NCI-H1436 (cell line): Measurements from ENCODE around the gene RAB3GAP1.
"Not testable (repeated sequence)": the region's sequence is repeated elsewhere in the genome, so short reads cannot be mapped to it uniquely, and the experiment has no call there.

ENCODE experiments used
- DNase-seq: peaks from one replicate; lab custom pipeline; 2025; lab: John Stamatoyannopoulos, UW

Gene RAB3GAP1

DNA sequence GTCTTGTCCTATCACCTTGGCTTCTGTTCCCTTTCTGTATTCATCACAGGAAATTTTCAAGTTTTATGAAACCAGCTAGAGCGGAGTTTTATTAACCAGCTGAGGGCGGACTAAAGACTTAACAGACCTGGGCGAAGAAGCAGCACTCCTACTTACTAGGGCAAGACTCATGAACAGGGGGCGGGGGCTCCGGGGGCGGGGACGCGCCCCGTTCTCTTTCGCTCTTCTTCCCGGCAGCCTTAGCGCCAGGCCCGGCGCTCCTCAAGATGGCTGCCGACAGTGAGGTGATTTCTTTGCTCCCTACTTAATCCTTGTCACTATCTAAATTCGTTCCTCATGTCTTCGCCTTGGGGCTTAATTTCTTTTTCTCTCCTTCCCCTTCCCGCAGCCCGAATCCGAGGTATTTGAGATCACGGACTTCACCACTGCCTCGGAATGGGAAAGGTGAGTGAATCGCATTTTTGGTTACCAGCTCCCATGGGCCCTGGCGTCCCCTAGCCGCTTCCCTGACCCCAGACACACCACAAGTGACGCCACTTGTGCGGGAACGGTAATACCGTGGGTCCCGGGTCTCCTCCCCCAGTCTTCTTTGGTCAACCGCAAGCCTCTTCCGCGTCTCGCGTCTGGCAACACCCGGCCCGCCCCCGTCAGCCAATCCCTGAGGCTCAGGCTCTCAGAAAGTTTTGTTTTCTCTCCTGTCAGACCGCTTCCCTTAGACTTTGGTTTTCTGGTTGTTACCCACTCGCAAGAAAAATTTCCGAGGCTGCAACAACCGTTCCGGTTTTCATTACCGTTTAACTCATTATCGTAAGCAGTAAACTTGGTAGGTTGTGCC, at the start of gene RAB3GAP1:
Gene RAB3GAP1, plus strand, starts transcription at position 251 of the 835 bp plus-strand sequence. Its CDS starts 16 bp downstream, at position 267.
- peak; percentile 81 for DNase-seq

DNA sequence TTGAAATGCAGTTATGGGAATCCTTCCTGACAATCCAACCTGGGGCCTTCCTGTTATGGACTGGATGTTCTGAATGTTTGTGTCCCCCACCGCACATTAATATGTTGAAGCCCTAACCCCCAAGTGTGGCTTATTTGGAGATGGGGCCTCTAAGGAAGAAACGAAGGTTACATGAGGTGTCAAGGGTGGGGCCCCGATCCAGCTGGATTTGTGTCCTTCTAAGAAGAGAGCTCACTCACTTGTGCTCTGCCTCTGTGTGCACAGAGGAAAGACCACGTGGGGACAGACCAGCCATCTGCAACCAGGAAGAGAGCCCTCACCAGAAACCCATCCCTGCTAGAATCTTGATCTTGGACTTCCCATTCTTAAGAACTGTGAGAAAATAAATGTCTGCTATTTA, 49.3 kb upstream of the RAB3GAP1 start:
- no peak for DNase-seq

DNA sequence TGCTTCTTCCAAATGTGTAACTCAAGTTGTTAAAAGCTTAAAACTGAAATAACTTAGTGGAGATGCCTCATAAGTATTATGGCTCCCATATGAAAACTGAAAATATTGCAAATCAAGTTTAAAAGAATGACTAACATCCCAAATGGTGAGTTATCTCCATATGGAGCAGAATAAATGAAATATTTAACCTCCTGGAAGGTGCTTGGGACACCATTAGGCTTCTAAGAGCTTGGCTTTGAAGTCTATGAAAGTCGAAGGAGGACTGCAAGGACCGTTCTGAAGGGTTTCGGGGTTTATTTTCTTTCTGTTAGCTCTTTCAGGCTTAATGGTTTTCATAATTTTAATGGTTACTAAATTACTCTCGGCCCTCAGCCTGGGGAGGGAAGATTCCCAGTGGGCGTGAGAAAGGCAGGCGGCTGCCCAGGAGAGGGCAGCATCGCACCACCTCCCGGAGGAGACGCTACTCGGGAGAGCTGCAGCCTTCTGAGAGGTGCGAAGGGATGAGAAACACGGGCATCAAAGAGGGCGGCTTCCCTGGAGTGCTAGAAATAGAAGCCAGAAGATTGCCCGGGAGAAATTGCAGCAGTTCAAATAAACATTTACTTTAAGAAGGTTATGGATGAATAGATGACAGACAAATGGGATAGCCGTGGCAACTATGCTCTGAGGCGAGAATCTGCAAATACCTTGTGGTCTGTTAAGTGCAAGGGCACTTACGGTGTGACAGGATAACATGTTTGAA, 47.9 kb upstream of the RAB3GAP1 start:
- DNase-seq: peak; percentile 62

DNA sequence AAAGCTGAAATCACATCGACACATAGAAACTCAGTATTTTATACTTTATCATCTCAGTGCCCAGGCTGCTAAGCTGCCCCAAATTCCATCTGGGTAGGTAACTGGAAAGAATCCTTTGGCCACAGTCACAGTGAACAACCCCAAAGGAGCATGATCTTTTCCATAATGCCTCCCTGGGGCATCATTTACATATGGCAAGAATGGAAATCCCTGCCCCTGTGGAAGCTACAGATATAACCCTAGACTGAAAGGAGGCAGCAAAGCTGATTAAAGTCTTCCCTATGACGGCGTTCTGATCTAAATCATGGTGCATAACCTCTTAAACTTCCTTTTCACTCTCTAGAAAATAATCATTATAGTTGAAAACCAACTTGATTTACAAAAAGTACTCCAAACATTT, 46.3 kb upstream of the RAB3GAP1 start:
- DNase-seq: no peak

DNA sequence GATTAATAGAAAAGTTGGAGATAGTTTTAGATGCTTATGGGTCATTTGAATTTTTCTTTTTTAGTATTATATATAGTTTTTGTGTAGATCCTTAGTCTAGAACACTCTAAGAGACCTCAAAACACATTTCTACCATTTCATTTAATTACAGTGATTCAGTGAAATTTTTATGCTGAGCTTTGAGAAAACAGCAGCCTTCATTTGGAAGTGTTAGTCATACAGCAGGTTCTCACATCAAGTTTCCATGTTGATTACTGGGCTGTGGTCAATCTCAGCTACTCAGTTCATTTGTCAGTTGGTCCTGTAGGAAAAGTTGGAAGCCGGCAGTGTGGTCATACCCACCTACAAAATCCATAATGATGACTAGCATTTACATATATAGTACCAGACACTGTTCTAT, 42.8 kb upstream of the RAB3GAP1 start:
- DNase-seq: no peak

DNA sequence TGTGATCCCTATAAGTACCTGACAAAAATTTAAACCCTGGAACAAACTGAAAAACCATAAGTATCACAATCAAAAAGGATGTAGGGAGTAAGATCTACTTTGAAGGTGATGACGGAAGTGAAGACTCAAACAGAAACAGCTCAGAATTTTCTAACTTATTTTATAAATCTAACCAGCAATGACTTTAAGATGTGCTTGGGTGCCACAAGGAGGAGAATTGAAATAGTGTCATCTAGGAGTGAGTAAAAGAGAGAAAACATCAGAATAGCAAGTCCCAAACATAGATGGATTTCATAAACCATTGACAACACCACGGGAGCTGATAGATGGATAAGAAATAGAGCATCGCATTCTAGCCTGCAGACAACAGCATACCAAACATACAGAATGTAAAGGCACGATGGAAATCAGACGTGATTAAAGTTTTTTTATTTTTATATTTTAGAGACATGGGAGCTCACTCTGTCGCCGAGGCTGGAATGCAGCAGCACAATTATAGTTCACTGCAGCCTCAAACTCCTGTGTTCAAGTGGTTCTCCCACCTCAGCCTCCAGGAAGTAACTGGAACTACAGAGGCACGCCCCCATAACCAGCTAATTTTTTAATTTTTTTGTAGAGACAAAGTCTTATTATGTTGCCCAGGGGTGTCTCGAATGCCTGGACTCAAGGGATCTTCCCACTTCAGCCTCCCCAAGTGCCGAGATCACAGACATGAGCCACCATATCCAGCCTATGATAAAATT, 41.7 kb upstream of the RAB3GAP1 start:
- no peak for DNase-seq

DNA sequence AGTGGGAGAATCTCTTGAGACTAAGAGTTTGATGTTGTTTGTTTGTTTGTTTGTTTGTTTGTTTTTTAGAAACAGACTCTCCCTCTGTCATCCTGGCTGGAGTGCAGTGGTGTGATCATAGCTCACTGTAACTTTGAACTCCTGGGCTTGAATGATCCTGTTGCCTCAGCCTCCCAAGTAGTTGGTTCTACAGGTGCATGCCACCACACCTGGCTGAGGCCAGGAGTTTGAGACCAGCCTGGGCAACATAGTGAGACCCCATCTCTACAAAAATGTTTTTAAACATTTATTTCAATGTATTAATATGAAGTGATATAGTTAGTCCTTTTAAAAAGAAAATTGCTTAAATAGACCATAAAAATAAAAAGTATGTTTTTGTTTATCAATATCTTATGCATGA, 40.5 kb upstream of the RAB3GAP1 start:
- DNase-seq: no peak

DNA sequence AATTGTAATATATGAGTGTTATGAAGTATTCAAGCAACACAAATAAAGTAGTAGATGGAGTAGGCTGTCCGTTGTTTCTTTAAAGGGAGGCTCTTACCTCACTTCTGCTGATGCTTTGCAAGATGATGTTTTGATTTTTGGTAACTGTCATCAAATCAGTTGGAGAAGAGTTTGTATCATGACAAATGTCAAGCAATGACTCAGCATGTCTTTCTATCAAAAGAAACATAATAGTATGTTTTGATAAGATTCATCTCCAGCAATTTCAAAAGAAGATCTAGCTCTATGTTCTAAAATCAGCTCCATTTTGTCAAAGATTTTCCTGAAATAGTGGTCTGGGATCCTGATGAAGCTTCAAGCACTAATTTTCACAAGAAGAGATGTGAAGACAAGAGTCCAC, 30.5 kb upstream of the RAB3GAP1 start:
- no peak for DNase-seq

DNA sequence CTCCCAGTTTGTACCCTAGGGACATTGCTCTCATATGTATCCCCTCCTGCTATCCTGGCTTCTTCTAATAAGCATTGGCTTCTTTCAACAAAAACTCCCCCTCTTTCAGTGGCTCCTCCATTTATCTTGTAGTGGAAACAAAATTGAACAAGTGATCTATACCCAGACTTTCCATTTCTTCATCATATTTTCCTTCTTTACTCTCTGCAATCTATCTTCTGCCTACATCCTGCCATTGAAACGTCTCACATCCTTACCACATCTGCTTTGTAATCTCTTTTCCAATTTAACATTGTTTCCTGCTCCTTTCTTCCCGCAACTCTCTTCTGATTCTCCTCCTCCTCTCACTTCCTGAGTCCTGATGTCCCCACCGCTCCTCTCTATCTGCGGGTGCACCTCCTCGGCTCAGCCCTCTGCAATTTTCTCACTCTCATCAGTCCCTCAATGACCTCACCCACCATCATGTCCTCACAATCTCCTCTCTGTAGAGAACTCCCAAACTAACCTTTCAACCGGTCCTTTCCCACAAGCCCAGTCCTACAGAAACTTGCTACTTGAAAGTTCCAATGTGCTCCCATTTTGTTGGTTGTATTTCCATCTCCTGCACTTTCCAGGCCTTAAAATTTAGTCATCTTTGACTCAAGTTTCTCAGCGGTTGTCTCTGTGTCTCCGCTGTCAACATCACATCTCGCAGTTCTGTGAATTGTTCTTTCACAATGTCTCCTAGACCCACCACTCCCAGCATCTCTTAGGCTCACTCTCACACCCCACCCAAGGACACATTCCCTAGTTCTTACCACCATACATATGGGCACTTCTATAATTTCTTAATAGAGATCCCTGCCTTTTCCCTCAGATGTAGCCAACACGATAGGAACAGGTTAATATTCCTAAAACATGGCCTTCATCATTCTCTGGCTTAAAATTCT, 28.9 kb upstream of the RAB3GAP1 start:
- no peak for DNase-seq

DNA sequence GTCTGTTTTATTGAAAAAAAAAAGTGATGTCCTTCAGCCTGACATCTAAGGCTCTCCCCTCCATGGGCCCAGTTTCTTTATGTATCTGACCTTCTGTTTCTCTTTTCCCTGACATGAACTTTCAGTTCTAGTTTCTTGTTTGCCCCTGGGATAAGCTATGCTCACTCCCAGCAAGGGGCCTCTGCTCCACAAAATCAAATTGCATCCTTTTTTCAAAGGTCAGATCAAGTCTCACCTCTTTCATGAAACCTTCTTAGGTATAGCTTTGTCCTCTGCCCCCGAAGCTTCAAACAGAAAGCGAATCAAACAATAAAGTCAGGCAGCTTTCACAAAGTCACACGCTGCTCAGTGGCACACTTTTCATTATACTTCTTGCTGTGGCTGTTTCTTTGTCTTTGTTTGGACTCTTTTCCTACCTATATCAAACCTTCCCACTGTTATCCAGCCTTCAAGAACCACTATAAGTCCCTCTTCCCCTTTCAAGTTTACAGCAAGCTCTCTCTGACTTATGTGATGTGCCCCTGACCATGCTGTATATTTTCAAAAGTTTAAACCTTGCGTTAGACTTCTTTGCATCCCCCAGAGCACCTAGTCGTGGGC, 28.1 kb upstream of the RAB3GAP1 start:
- DNase-seq: no peak

DNA sequence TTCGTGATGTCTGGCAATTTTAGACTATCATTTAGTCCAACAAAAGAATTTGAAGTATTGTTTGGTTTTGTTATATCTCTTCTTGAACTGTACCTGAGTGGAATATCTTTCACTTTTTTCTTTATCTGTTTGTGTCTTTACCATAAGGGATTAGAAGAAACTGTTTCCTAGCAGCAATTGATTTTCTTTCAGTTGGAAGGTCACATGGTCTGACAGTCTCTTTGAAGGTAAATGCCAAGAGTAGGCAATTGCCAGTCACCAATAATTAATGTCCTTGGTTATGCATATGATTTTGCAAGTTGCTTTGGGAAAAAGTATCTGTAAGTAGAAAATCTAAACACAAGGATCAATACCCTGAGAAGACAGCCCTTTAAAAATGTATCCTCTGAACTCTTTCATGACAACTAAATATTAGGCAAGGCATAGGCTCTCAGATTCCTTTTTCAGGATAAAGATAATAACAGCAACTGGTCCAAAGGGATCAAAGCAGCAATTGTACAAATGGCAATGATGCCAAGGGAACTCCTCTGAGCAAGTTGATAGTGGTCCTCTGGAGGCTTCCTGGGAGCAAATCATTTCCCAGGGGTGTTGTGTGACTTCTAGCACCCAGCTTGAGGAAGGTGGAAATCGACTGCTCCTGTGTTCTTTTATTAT, 22.5 kb upstream of the RAB3GAP1 start:
- no peak for DNase-seq

DNA sequence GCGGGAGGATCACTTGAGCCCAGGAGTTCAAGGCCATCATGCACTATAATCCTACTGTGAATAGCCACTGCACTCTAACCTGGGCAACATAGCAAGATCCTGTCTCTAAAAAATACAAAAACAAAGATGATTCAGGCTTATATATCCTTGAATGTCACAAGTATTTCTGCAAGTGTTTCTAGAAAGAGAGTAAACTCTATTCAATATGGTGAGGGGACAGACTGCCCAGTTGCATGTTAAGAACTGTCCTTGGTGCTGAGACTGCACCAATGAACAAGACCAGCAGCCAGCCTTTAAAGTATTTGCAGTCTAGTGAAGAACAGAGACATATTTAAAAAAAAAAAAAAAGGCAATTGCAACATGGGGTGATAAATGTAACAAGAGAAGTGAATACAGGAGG, 21.3 kb upstream of the RAB3GAP1 start:
- no peak for DNase-seq

DNA sequence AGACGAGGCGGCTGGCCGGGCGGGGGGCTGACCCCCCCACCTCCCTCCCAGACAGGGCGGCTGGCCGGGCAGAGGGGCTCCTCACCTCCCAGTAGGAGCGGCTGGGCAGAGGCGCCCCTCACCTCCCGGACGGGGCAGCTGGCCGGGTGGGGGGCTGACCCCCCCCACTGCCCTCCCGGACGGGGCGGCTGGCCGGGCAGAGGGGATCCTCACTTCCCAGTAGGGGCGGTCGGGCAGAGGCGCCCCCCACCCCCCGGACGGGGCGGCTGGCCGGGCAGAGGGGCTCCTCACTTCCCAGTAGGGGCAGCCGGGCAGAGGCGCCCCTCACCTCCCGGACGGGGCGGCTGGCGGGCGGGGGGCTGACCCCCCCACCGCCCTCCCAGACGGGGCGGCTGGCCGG, 18.9 kb upstream of the RAB3GAP1 start:
- not testable (repeated sequence) for DNase-seq

DNA sequence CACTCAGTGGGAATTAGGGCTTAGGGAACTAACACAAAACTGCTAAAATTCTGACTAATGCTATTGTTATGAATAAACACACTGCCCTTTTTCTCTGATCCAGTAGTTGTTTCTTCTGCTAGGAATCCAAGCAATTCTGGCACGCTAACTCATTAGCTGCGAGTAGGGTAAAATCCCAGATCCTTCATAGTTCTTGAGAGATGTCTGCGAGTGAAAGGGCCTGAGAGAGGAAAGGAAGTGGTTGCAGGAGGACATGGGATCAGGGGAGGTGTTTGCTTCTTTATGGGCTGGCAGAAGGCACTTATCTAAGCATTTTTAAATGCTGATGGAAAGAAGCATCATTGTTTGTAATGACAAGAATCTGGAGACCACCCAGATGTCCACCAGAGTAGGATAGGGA, 14.3 kb upstream of the RAB3GAP1 start:
- no peak for DNase-seq

DNA sequence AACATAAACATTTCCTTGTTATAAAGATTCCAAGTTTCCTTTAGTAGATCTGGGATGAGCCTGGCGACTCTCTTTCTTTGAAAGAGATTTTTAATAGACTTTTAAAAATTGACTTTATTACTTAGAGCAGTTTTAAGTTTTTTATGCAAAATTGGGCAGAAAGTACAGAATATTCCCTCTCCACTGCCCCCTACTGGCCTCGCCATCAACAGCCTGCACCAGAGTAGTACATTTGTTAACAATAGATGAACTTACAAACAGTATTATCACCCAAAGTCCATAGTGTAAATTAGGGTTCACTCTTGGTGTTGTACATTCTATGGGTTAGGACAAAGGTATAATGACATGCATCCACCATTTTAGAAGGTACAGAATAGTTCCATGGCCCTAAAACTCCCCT, 8.7 kb upstream of the RAB3GAP1 start:
- DNase-seq: no peak

DNA sequence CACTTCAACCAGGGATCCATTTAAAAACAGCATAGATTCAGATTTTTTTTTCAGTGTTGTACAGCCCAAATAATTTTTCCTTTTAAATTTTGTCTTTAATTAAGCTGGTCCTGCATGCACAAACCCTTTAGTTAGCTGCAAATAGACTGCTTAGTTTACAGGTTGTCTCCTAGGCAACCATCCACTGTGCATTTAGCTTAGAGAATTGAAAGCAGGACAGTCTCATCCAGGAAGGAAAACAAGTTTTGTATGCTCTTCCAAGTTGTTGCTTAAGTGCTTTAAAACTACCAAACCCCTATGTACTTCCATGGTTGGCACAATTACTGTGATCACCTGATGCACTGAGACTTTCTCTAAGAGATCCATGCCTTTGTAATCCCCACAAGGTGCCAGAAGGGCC, 4.8 kb upstream of the RAB3GAP1 start, which contains the start of gene MAP3K19:
Gene MAP3K19, minus strand, starts transcription at position 148 of the 400 bp plus-strand sequence. CDS start 22,800 bp downstream, outside the sequence.
- no peak for DNase-seq

DNA sequence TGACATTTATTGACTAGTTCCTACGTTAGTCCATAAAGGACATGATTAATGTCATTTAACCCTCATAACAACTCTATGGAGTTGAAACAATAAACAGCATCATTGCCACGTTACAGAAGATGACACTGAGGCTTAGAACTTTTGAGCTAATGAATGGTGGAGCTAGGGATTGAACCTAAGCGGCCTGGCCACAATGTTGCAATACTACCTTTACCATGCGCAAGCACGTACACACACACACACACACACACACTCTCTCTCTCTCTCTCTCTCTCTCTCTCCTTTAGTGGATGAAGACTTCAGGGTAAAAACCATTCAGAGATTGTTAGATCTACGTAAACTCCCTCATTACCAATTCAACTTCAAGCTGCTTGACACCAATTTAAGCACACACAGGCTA, 4.0 kb upstream of the RAB3GAP1 start:
- DNase-seq: no peak

DNA sequence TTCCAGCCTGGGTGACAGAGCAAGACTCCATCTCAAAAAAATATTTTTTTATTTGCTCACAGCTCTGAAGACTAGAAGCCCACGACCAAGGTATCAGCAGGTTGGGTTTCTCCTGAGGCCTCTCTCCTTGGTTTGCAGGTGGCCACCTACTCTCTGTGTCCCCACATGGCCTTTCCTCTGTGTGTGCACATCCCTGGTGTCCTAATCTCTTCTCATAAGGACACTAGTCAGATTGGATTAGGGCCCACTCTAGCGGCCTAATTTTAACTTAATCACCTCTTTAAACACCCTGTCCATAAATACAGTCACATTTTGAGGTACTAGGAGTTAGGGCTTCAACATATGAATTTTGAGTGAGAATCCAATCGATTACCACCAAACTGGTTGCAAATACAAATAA, 2.0 kb upstream of the RAB3GAP1 start:
- no peak for DNase-seq

DNA sequence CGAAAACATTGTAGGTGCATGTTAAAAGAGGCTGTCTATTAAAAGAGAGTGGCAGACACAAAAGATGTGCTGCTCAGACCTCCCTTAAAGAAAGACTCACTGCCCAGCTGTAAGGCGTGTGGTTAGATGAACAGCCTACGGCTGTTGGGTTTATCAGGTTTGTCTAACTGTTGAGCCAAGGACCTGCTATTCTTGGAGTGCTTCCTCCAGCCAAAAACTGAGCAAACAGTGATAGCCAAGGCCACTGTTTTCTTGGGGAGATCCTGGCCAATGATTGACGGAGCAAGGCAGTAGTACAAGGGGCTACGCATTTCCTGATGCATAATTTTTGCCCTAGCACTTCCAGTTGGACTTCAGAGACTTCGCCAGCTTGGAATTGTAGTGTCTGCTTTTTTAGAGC, 1.4 kb upstream of the RAB3GAP1 start:
- no peak for DNase-seq

DNA sequence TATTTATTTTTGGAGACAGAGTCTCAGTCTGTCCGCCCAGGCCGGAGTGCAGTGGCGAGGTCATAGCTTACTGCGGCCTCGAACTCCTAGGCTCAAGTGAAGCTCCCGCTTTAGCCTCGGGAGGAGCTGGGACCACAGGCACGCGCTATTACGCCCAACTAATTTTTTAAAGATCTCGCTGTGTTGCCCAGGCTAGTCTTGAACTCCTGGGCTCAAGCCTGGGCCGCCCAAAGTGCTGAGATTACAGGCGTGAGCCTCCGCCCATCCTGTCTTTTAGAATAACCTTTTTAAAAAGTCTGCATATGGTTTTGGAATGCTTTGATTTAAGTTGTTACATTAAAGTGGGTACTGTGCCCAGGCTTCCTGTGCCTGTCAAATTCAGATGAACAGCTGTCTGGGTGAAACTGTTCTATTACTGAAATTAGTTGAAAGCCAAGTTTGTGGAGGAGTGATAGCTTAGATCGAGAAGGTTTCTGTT, 944 bp downstream of the RAB3GAP1 start:
- no peak for DNase-seq
